Stimulated activated CD8-positive, alpha-beta memory T cell treated with anti-CD3 and anti-CD28 coated beads, Interleukin-2, amount 100 ng/mL, for 48 hours (primary cell): Measurements from ENCODE around the gene IL17REL.

Experiments used
- DNase-seq, 2 donors: peaks; one replicate each; pipeline ENCODE4 v3.0.0-alpha.2; 2020; ENCODE audit warnings: low read depth in 2 of 2

The IL17REL gene

GRCh38 chr22:49945042-49945794 is 67.3 kb downstream of the IL17REL start:
- DNase-seq = peak in 1 of 2 donors; percentile 36
